Measurements from ENCODE around the gene GRM3. TPM values are rescaled to one million over a fixed set of nuclear protein-coding genes. Genes with fewer than 3 reads are reported as not detected.

GRM3 gene
- polyA plus RNA-seq, result 21.0 and 25.7 TPM in 2 replicates

GRCh38 chr7:86643561-86644281, at the start of gene GRM3:
TSS of gene GRM3 (plus strand) at chr7:86643909. CDS start at chr7:86765146, 121,237 bp downstream.

